Dermis microvascular lymphatic vessel endothelial cell (primary cell): ENCODE measurements around the gene CHTF18. TPM values are rescaled to one million over a fixed set of nuclear protein-coding genes. Genes with fewer than 3 reads are reported as not detected.
"Not testable (repeated sequence)": the region's sequence is repeated elsewhere in the genome, so short reads cannot be mapped to it uniquely, and the experiment has no call there.

Experiments used
- DNase-seq, 2 donors: peaks; one replicate each; pipeline versions ENCODE4 v3.0.0 to v3.0.0-alpha.2; 2010; ENCODE audit warnings: low read depth in 2 of 2
- total RNA-seq: library from RNA; depleted of rRNA; stranded (reverse); fragments of >200 nt; gene quantifications from 2 replicates; pipeline ENCODE4 v1.2.1, GENCODE V29; 2014

CHTF18 gene
- total RNA-seq, 1 donor from 2014 or later = 9.9 TPM

DNA sequence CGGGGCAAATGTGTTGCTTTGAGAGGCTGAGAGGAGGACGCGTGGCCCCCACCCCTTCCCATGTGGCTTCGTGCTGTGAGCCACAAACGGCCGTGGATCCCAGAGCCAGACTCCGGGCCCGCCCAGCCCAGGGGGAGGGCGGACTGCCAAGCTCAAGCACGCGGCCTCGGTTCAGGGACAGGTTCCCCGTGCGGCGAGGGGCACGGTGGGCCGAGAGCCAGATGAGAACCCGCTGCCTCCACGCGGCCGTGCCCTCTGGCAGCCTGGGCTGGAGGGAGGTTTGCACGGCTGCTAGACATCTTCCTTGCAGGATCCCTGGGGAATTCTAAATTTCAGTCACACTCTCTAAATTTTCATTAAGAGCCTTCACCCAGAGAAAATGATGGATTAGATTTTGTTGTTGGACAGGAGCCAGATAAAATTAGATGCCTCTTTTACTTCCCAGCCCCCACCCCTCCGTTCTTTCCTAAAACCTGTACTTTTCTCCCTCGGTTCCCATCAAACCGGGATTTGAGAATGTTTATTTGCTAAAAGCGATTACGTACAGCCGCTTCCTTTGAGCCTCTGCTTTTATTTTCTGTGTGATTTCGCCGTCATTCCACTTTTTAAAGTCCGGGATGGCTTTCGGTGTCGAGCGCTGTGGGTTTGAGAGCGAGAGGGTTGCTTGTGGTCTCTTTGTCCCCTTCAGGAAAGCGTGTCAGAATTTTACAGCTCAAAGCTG, 37.1 kb downstream of the CHTF18 start:
- DNase-seq = no peak

DNA sequence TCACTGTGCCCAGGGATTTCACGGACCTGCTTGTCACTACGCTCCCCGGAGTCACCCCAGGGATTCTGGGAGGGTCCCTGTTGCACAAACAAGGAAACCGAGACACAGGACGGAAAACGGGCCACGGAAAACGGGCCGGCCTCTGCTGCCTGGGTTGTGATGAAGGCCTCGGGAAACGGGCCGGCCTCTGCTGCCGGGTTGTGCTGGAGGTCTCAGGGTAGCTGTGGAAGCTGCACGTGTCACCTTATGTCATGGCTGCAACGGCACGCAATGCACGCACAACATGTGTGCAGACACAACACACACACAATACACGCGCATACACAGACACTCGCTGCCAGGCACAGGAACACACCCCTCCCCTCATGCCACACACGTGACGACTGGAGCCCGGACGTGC, 39.1 kb downstream of the CHTF18 start:
- no peak for DNase-seq

- DNase-seq = no peak
These were observed 40.5 kb downstream of the CHTF18 start for GRCh38 chr16:828891-829290.

DNA sequence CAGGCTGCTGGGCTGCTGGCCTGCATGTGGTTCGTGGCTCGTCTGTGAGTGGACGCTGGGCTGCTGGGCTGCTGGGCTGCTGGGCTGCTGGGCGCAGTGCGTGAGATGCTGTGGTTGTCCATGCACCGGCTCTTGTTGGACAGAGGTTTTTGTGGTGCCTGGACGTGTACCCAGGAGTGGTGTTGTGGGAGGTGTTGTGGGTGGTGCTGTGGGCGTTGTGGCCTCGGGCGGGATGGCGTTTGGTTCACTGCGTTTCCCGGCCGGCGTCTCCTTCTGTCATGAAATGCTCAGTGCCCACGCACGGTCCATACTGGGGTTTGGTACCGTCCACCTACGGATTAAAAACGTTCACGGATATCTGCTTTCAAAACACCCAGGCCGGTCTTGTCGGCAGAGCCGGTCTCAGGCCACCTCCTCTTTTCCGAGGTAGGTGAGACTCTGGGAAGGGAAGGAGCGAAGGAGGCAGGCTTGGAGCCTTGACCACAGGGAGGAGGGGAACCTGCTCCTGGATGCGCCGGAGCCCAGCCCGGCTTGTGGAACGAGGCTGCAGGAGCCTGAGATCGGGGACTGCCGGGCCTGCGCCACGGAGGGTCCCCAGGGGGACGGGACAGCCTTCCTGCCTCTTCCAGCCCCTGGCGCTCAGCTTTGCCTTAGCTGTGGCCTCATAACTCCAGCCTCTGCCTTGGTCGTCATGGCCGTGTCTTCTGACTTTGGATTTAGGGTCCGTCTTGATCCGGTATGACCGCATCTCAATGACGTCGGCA, 41.9 kb downstream of the CHTF18 start:
- DNase-seq = no peak

- DNase-seq = no peak
These were observed 42.6 kb downstream of the CHTF18 start for GRCh38 chr16:830871-831570.

DNA sequence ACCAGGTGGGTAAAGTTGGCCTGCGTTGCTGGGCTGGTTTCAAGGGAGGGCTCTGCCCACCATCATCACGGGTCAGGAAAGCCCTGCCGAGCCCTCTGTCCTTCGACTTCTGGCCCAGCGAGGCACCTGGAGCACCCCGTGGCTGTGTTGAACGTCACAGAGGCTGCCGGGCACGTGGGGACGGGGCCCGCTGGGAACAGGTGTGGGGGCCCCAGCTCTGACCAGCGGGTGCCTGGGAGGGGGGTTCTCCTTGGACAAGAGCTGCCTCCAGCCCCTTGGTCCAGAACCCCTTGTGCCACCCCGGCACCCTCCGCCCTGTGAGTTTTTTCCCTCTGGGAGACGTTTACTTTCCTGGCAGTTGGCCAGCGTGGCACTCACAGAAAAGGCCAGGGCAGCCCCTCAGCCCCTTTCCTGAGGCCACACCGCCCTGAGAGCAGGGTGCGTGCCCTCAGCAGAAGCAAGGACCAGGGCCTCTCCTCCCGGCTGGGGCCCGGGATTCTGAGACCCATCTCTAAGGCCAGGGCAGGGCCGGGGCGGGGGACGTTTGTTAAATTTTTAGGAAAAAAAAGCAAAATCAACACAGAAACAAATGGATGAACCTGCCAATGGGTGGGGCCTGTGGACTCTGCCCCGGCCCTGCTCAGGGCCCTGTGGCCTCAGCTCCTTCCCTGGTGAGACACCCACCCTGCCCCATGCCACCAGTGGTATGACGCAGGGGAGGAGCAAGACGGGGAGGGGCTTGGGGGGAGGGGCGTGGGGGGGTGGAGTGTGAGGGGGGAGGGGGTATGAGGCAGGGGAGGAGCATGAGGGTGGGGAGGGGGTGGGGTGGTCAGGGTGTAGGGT, 43.4 kb downstream of the CHTF18 start:
- no peak for DNase-seq

GRCh38 chr16:832652-833336, 44.4 kb downstream of the CHTF18 start:
- no peak for DNase-seq

DNA sequence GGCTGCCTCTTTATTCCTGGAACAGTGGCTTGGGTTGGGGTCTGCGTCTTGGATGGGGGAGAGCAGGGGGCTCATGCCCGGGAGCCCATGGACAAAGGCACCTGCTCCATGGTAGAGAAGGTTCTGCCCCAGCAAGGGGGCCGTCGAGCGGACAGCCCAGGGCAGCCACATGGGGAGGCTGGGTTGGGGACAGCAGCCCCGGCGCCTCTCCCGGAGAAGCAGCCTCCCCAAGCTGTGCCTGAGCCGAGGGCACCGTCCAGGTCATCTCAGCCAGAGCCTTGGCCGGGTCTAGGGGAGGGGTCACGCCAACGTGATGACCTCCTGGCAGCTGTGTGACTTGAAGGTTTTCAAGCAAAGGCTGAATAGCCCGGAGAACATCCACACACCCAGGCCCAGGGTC, 45.0 kb downstream of the CHTF18 start:
- no peak for DNase-seq

DNA sequence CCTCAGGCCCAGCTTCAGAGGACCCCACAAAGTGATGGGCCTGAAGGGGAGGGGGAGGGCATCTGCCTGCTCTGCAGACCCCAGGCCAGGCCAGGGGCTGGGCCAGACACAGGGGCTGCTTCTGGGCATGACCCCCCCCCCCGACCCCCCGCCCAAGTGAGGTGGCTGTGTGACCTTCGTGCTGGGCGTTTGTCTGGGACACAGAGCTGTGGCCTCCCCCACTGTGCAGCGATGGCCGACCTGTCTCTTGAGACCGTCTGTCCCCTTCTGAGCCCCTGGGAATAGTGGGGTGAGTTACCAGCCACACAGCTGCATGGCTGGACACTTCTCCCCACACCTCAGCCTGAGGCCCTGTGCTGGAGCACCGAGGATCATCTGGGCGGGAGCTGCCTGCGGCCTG, 47.0 kb downstream of the CHTF18 start:
- no peak for DNase-seq

GRCh38 chr16:836221-836620, 47.8 kb downstream of the CHTF18 start:
- DNase-seq = no peak

DNA sequence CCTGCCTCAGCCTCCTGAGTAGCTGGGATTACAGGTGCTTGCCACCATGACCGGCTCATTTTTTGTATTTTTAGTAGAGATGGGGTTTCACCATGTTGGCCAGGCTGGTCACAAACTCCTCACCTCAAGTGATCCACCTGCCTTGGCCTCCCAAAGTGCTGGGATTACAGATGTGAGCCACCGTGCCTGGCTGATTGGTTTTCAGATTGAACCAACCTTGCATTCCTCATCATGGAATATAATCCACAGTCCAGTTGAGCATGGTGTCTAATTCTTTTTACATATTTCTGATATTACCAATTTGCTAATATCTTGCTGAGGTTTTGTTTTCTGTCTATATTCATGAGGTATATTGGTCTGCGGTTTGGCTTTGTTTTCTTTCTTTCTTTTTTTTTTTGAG, 48.4 kb downstream of the CHTF18 start:
- not testable (repeated sequence) for DNase-seq

DNA sequence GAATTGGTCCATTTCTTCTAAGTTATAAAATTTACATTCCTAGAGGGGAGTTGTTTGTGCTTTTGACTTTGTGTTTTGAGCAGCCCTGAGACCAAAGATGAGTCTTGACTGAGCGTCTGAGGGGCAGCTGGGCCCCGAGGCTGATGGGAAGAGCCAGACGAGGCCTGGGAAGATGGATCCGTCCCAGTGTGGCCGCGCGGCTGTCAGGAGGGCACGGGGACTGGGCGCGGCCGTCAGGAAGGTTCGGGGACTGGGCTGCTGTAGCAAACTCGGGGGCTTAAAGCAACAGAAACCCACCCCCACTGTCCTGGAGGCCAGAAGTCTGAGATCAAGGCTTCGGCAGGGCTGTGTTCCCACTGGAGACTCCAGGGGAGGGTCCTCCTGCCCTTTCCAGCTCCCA, 50.3 kb downstream of the CHTF18 start:
- no peak for DNase-seq

DNA sequence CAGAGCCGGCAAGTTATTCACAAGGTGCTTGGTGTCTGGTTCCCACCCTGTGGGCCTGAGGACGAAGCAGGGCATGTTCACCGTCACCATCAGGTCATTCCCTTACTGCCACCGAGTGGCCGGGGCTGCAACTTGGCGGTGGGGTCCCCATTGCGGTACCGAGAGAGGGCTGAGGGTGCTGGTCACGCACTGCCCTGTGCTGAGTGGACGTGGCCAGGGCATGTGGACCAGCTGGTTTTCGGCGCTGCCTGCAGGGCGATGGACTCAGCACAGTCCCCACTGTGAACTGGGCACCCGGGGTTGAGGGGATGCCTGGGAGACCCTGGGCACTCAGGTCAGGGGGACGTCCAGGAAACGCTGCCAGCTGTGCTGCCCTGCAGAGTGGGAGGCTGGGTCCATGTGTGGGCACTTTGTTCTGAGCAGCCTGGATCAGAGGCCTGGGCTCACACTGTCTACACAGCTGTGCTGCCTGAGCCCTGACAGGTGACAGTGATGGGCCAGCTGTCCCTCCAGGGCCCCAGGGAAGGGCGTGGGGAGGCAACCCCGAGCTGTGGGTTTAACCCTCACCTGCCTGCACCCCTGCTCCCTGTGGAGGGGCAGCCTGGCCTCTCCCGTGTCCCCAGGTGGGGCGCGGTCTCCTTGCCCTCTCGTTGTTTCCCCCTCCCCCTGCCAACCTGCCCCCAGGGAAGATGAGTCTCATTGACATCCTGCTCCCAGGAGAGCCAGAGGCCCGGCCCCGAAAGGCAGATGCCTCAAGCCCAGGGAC, 51.4 kb downstream of the CHTF18 start:
- no peak for DNase-seq

DNA sequence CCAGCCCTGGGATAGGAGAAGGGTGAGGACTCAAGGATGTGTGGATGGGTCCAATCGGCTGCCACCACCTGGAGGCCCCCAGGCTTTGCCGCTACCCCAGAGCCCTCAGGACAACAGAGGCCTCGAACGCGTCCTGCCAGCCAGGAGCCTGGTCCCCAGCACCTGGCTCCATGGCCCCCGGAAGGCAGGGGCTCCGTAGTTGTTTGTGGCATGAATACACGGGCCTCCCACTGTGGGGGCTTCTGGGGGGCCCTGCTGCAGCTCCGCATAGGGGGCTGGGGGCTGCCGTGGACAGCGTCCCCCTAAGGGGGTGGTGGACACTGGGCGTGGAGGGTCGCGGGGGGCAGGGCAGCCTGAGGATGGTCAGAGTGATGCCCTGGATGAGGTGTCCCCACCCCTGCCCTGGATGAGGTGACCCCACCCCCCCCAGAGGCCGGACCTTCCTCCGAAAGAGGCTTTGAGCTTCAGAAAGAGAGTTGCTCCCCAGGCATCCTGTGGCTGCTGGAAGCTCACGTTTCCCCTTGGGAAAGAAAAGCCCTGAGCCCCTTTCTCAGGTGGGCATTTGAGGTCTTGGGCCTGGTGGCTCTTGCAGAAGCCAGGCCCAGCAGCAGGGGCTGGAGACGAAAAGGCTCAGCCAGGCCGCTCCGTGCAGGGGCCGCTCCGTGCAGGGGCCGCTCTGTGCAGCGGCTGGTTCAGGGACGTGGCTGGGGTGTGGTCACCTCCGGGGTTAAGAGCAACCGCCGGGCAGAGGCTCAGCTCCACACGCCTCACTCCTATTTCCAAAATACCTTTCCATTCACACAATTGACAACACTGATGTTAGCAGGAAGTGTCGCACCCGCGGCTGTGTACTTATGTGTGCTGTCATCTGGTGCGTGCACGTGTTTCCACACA, 52.4 kb downstream of the CHTF18 start:
- DNase-seq = no peak

GRCh38 chr16:841455-842060, 53.1 kb downstream of the CHTF18 start:
- no peak for DNase-seq

- peak in 1 of 2 donors; percentile 29 for DNase-seq
These were observed 53.6 kb downstream of the CHTF18 start for GRCh38 chr16:842061-842476.

DNA sequence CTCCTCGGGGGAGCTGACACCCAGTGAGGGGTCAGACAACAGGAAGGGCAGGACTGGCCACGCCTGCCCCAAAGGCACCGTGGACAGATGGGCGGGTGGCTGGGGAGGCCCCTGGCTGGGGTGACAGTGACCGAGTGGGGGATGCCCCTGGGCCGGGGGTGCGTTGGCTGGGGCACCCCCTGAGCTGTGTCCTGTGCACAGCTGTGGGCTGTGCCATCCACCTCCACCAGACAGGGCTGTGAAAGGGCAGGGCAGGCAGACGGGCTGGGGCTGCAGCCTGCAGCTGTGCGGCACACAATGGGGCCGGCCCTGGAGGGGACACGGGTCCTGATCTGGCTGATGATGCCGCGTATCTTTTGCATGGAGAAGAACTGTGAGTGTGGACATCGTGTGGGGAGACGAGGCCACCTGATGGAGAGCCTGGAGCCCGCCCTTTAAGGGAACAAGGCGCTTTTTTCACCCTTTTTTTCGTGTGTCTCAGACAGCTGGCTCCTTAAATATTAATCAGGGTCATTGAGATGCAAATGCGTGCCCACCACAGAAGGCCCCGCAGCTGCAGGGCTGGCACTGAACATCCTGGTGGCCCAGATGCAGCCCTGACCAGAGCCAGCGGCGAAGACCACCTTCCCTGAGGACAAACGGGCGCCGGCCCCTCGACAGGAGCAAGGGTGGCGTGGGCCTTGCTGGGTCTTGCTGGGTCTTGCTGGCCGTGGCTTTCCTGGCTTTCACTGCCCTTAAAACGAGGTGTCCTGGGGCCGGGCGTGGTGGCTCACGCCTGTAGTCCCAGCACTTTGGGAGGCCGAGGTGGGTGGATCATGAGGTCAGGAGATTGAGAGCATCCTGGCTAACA, 54.5 kb downstream of the CHTF18 start:
- DNase-seq = no peak

DNA sequence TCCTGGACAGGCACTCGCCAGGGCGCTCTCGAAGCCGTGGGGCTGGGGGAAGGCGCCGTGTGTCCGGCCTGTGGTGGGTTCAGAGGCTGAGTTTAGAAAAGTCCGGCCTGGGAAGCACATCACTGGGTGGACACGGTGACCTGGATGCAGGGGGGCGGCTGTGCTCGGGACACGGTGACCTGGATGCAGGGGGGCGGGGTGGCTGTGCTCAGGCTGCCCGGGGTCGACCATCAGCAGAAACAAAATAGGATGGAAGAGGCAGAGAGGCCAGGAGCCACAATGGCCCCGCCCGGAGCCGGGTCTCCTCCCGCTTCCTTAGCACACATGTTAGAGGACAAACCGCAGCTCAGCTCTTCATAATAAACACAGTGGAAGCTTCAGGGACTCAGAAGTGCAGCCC, 55.4 kb downstream of the CHTF18 start:
- DNase-seq = no peak
